Endothelial cell of umbilical vein (primary cell): Measurements from ENCODE around the gene UBE3B.
"Not testable (repeated sequence)": the region's sequence is repeated elsewhere in the genome, so short reads cannot be mapped to it uniquely, and the experiment has no call there.

ENCODE experiments used
- CTCF ChIP-seq, 2 donors: IDR thresholded peaks; 1 replicate in 1 of 2; 2 replicates in 1 of 2; pipeline ENCODE4 v1.5.1; 2011; ENCODE audit warnings: low read length in 2 of 2, mild to moderate bottlenecking in 2 of 2, moderate library complexity in 2 of 2, control low read depth in 1 of 2, inconsistent platforms in 1 of 2, low read depth in 1 of 2; ENCODE audit not compliant: insufficient read depth in 1 of 2; ENCODE audit errors: extremely low read depth in 1 of 2
- EZH2 ChIP-seq: IDR thresholded peaks from 2 replicates; pipeline ENCODE4 v1.6.1; 2012; ENCODE audit warnings: borderline replicate concordance, low read depth, mild to moderate bottlenecking, moderate library complexity, low read length, inconsistent platforms; ENCODE audit not compliant: severe bottlenecking
- GATA2 ChIP-seq: IDR thresholded peaks from 2 replicates; pipeline ENCODE4 v1.7.0; 2011; ENCODE audit warnings: low read depth, mild to moderate bottlenecking, moderate library complexity, mixed read lengths, low read length; ENCODE audit not compliant: insufficient read length, insufficient read depth
- MAX ChIP-seq: IDR thresholded peaks from 2 replicates; pipeline ENCODE4 v1.6.1; 2011; ENCODE audit not compliant: insufficient read depth, insufficient read length
- MYC ChIP-seq: IDR thresholded peaks from one replicate; pipeline ENCODE4 v1.6.1; 2011; ENCODE audit warnings: mild to moderate bottlenecking, low read depth, low read length
- POLR2A ChIP-seq: IDR thresholded peaks from 2 replicates; pipeline ENCODE4 v1.6.1; 2012; ENCODE audit warnings: low read depth, mild to moderate bottlenecking, control low read depth, low read length
- POLR2AphosphoS5 ChIP-seq: IDR thresholded peaks from 2 replicates; pipeline ENCODE4 v1.6.1; 2012; ENCODE audit warnings: low read depth, mild to moderate bottlenecking, control low read depth, low read length, moderate library complexity; ENCODE audit not compliant: insufficient read depth

- not testable (repeated sequence) for TF ChIP-seq CTCF (IDR thresholded peaks at IDR 0.05; ENCODE audit: extremely low read depth in 1 of 2, insufficient read depth in 1 of 2, low read depth in 1 of 2, low read length in 2 of 2); POLR2A; POLR2AphosphoS5; EZH2; MAX; GATA2; MYC
These were observed 37.5 kb upstream of the UBE3B start for GRCh38 chr12:109439951-109440350.
